Measurements from ENCODE around the gene CDK10. TPM values are rescaled to one million over a fixed set of nuclear protein-coding genes. Genes with fewer than 3 reads are reported as not detected.
A peak's percentile ranks its signal among the peaks of the same experiment; 100 is the strongest.
"Not testable (repeated sequence)": the region's sequence is repeated elsewhere in the genome, so short reads cannot be mapped to it uniquely, and the experiment has no call there.

The CDK10 gene
- total RNA-seq, 1 experiment from 2014 or later = 76.6 TPM

GRCh38 chr16:89658221-89658879 is 28.1 kb upstream of the CDK10 start:
- CTCF ChIA-PET = interaction anchor here (0.6 to 1.0 kb wide), 2 partner anchors 42 to 57 kb away, joined by 3 to 4 read pairs; no protein-coding TSS in a partner anchor
- no TSS peak for BruUV-seq (replicated peaks)
- TF ChIP-seq EZH2 (IDR thresholded peaks at IDR 0.05; ENCODE audit: low read depth) (no peak), CTCF (conservative IDR thresholded peaks at IDR 0.05) (no peak)
- Histone ChIP-seq H3K27me3 (ENCODE audit: insufficient read depth, low read depth) (no peaks in the 10 kb centered on the region), H3K4me2 (peak overlapping the region; percentile 81), H3K4me1 (replicated peaks; ENCODE audit: insufficient read depth) (peaks cover 18% of the 10 kb centered on the region), H3F3A (ENCODE audit: insufficient read depth, low read depth) (peaks cover 9% of the 10 kb centered on the region; the same call in 1 of the 2 replicates), H3K9me2 (ENCODE audit: insufficient read depth) (no peaks in the 10 kb centered on the region), H3K79me2 (ENCODE audit: low read depth) (peaks cover 62% of the 10 kb centered on the region), H3K27ac (no peak overlapping the region), H4K20me1 (ENCODE audit: insufficient read depth) (peaks cover 14% of the 10 kb centered on the region), H2AFZ (peak overlapping the region; percentile 95), H3K9me3 (ENCODE audit: insufficient read depth, low read depth) (no peaks in the 10 kb centered on the region), H3K36me3 (ENCODE audit: low read depth) (0 out of 2 replicates have a peak, but pooled peaks cover 12% of the 10 kb centered on the region), H3K4me3 (peak overlapping the region; percentile 93)
- intact Hi-C loops (cut with micrococcal nuclease; ENCODE audit: unreplicated experiment) = no loop called here
- DNase-seq = no peak
- POLR2A ChIA-PET (ENCODE audit: unreplicated experiment) = interaction anchor here (0.6 kb wide), 1 partner anchor 319 kb away, joined by 4 read pairs; no protein-coding TSS in a partner anchor

- peaks cover 18% of the 10 kb centered on the region for H3K4me1 ChIP-seq (replicated peaks; ENCODE audit: insufficient read depth)
- no peak overlapping the region for H3K27ac ChIP-seq
- no peaks in the 10 kb centered on the region for H3K9me2 ChIP-seq (ENCODE audit: insufficient read depth)
- no peaks in the 10 kb centered on the region for H3K27me3 ChIP-seq (ENCODE audit: insufficient read depth, low read depth)
- no peak overlapping the region for H3K4me2 ChIP-seq
- H2AFZ ChIP-seq = no peak overlapping the region
- intact Hi-C loops (cut with micrococcal nuclease; ENCODE audit: unreplicated experiment) = no loop called here
- H3F3A ChIP-seq (ENCODE audit: insufficient read depth, low read depth) = peaks cover 9% of the 10 kb centered on the region; the same call in 1 of the 2 replicates
- peaks cover 5% of the 10 kb centered on the region; the same call in 1 of the 2 replicates for H4K20me1 ChIP-seq (ENCODE audit: insufficient read depth)
- H3K79me2 ChIP-seq (ENCODE audit: low read depth) = peaks cover 46% of the 10 kb centered on the region
- no peak overlapping the region for H3K4me3 ChIP-seq
- ChIA-PET CTCF (no interaction called here), POLR2A (ENCODE audit: unreplicated experiment) (no interaction called here)
- no peak for DNase-seq
- TF ChIP-seq CTCF (conservative IDR thresholded peaks at IDR 0.05) (no peak), EZH2 (IDR thresholded peaks at IDR 0.05; ENCODE audit: low read depth) (no peak)
- no TSS peak for BruUV-seq (replicated peaks)
- H3K36me3 ChIP-seq (ENCODE audit: low read depth) = 0 out of 2 replicates have a peak, but pooled peaks cover 7% of the 10 kb centered on the region
- no peaks in the 10 kb centered on the region for H3K9me3 ChIP-seq (ENCODE audit: insufficient read depth, low read depth)
These were observed 26.3 kb upstream of the CDK10 start for GRCh38 chr16:89660146-89660545.

DNA sequence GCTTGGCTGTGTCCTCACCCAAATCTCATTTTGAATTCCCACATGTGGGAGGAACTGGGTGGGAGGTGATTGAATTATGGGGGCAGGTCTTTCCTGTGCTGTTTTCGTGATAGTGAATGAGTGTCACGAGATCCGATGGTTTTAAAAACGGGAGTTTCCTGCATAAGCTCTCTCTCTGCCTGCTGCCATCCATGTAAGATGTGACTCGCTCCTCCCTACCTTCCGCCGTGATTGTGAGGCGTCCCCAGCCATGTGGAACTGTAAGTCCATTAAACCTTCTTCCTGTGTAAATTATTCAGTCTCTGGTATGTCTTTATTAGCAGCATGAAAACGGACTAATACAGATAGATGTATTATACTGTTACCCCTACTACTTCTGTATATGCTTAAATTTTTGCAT is 25.3 kb upstream of the CDK10 start:
- H2AFZ ChIP-seq = no peak overlapping the region
- no peak for DNase-seq
- no peaks in the 10 kb centered on the region for H3K9me2 ChIP-seq (ENCODE audit: insufficient read depth)
- BruUV-seq (replicated peaks) = no TSS peak
- H3K79me2 ChIP-seq (ENCODE audit: low read depth) = peaks cover 35% of the 10 kb centered on the region
- TF ChIP-seq CTCF (conservative IDR thresholded peaks at IDR 0.05) = no peak
- TF ChIP-seq EZH2 (IDR thresholded peaks at IDR 0.05; ENCODE audit: low read depth) = no peak
- peaks cover 3% of the 10 kb centered on the region; the same call in 1 of the 2 replicates for H3F3A ChIP-seq (ENCODE audit: insufficient read depth, low read depth)
- ChIA-PET CTCF (no interaction called here), POLR2A (ENCODE audit: unreplicated experiment) (no interaction called here)
- intact Hi-C loops (cut with micrococcal nuclease; ENCODE audit: unreplicated experiment) = no loop called here
- H4K20me1 ChIP-seq (ENCODE audit: insufficient read depth) = peaks cover 5% of the 10 kb centered on the region; the same call in 1 of the 2 replicates
- H3K36me3 ChIP-seq (ENCODE audit: low read depth) = 0 out of 2 replicates have a peak, but pooled peaks cover 7% of the 10 kb centered on the region
- H3K27ac ChIP-seq = no peak overlapping the region
- H3K9me3 ChIP-seq (ENCODE audit: insufficient read depth, low read depth) = no peaks in the 10 kb centered on the region
- no peaks in the 10 kb centered on the region for H3K27me3 ChIP-seq (ENCODE audit: insufficient read depth, low read depth)
- H3K4me2 ChIP-seq = no peak overlapping the region
- no peak overlapping the region for H3K4me3 ChIP-seq
- H3K4me1 ChIP-seq (replicated peaks; ENCODE audit: insufficient read depth) = peaks cover 14% of the 10 kb centered on the region

GRCh38 chr16:89664238-89664637 is 22.3 kb upstream of the CDK10 start:
- CTCF ChIA-PET; H3F3A ChIP-seq (ENCODE audit: insufficient read depth, low read depth); H3K9me3 ChIP-seq (ENCODE audit: insufficient read depth, low read depth); H3K27ac ChIP-seq; H3K27me3 ChIP-seq (ENCODE audit: insufficient read depth, low read depth); BruUV-seq (replicated peaks); H3K4me2 ChIP-seq; H3K9me2 ChIP-seq (ENCODE audit: insufficient read depth); H3K4me3 ChIP-seq; H3K36me3 ChIP-seq (ENCODE audit: low read depth); H4K20me1 ChIP-seq (ENCODE audit: insufficient read depth); intact Hi-C loops (cut with micrococcal nuclease; ENCODE audit: unreplicated experiment); H2AFZ ChIP-seq; POLR2A ChIA-PET (ENCODE audit: unreplicated experiment); H3K4me1 ChIP-seq (replicated peaks; ENCODE audit: insufficient read depth); DNase-seq: not testable (repeated sequence)
- H3K79me2 ChIP-seq (ENCODE audit: low read depth) = peaks cover 11% of the 10 kb centered on the region

Data from PC-9 (cell line).